GM12874 (cell line): ENCODE results near the gene MED25.
A peak's percentile ranks its signal among the peaks of the same experiment; 100 is the strongest.

ENCODE experiments used
- TF ChIP-seq, protein P1 (sequence below): IDR thresholded peaks from 2 replicates; pipeline ENCODE4 v1.5.1; 2011; ENCODE audit warnings: low read depth, mild to moderate bottlenecking, control low read depth, low read length, moderate library complexity; ENCODE audit not compliant: insufficient read depth

Gene MED25

DNA sequence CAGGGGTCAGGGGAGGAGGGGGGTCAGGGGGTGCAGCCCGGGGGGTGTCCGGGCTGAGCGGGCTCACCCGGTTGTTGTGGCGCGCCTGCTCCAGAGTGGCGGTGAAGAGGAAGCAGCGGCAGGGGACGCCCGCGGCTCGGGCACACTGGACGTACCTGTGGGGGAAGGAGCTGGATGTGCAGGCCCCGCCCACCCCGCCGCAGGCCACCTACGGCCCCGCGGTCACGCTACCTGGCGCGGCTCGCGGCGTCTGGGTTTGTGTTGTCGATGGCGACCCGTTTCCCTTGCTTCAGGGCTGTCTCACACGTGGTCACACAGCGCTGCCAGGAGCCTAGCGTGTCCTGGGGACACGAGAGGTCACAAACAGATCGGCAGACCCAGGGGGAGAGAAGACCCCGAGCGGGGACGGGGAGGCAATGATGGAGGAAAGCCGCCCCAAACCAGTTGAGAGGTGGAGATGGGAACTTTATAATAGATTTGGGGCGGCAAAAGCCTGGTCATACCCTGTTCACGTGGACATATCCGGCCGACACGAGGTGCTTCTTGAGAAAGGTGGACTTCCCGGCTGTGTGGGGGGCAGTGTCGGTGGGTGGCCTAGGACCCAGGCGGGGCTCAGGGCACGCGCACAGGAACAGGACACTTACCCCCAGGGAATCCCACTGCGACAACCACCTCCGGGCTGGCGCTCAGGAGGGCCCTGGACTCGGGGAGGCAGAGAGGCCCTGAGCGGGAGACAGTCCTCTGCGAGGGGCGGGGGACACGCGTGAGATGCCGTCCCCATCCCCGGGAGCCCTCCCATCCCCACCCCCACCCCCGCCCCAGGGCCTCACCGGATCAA, 43.7 kb downstream of the MED25 start:
- TF ChIP-seq, protein P1, sequence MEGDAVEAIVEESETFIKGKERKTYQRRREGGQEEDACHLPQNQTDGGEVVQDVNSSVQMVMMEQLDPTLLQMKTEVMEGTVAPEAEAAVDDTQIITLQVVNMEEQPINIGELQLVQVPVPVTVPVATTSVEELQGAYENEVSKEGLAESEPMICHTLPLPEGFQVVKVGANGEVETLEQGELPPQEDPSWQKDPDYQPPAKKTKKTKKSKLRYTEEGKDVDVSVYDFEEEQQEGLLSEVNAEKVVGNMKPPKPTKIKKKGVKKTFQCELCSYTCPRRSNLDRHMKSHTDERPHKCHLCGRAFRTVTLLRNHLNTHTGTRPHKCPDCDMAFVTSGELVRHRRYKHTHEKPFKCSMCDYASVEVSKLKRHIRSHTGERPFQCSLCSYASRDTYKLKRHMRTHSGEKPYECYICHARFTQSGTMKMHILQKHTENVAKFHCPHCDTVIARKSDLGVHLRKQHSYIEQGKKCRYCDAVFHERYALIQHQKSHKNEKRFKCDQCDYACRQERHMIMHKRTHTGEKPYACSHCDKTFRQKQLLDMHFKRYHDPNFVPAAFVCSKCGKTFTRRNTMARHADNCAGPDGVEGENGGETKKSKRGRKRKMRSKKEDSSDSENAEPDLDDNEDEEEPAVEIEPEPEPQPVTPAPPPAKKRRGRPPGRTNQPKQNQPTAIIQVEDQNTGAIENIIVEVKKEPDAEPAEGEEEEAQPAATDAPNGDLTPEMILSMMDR = no peak

DNA sequence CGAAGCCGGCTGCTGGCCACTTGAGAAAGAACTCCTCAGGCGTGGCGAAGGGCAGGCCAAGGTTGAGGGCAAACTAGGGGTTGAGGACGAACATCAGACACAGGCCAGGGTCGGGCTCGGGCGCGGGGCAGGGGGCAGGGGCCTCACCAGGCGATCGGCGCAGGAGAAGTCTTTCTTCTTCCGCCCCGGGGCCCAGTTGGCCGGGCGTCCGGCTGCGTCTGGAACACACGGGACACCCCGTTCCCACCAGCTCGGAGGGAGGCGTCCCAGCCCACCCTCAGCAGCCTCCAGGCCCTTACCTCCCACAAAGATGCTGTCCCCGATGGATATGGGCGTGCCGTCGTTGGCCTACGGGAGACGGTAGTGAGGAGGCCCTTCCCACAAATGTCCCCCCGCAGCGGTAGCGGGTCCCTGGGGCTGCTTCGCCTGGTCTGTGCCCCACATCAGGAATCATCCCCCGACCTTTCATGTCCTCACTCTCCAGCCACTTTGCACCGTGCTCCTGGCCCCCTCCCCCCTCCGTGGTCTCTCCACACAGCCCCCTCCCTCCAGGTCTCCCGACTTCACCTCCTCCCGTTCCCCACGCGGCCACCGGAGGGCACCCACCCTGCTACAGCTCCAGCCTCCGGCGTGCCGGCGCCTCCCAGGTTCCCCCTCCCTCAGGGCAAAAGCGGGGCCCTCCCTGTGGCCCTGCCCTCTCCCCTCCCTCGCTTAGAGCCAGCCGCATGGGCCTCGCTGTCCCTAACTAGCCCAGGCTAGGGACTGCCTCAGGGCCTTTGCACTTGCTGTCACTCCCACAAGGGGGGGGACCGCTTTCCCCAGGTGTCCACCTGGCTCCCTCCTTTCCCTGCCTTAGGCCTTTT, 44.5 kb downstream of the MED25 start:
- TF ChIP-seq, protein P1 = peak; percentile 35; the same call in 1 of the 2 replicates

DNA sequence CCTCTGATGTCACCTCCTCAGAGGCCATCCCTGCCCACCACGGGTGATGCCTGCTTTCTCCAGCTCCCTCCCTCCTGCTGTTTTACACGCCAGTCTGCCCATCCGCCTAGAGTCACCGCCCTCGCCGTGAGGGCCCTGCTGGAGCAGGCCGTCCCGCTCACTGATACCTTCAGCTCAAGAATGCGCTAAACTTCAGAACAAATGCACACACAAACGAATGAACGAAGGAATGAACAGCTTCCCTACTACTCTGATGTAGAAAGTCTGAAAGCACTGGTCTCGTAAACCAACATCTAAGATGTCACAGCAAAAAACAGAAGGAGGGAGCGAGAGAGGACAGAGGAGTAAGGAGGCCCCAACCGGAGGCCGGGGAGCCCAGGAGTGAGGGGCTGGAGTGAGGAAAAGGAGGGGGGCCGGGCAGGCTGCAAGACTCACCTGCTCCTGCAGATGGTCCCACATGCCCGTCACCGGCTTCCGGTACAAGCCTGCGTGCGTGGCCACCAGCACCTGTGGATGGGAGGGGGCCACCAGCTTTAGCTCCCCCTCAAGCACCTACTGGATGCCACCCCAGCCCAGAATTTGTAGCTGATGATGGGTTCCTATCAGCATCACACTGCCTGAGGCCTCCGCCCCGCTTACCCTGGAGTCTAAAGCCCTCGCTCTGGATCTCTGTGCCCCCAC, 45.3 kb downstream of the MED25 start:
- TF ChIP-seq, protein P1 = no peak

DNA sequence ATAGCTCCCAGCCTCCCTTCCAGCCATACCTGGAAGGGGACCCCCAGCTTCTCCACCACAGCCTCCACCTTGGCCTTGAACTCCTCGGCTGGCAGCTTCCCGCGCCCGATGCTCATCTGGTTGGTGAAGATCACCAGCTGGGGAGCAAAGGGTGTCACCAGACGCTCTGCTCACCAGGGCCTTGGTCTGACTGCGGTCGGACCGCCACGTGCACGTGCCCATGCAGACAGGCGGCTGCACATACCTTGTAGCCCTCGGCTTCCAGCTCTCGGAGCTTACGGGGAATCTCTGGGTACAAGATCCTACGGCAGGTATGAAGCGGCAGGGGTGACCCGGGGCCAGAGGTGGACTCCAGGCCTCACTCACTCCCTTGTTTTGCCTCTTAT, 45.8 kb downstream of the MED25 start:
- TF ChIP-seq, protein P1 = no peak

DNA sequence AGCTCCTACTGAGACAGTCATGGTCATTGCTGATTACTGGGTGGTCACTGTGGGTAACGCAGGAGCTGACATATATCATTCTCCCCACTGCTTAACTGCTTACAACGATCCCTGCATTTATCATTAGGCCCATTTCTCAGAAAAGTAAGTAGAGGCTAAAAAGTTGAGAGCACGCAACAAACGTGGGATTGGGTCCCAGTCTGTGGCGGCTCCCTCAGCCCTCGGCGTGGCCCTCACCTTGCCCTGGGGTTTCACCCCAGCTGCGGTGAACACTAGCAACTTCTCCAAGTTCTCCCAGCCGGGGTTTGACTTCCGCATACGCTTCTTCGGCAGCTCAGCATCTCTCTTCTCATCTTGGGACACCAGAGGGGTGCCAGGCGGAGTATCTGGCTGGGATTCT, 46.8 kb downstream of the MED25 start:
- TF ChIP-seq, protein P1 = no peak

DNA sequence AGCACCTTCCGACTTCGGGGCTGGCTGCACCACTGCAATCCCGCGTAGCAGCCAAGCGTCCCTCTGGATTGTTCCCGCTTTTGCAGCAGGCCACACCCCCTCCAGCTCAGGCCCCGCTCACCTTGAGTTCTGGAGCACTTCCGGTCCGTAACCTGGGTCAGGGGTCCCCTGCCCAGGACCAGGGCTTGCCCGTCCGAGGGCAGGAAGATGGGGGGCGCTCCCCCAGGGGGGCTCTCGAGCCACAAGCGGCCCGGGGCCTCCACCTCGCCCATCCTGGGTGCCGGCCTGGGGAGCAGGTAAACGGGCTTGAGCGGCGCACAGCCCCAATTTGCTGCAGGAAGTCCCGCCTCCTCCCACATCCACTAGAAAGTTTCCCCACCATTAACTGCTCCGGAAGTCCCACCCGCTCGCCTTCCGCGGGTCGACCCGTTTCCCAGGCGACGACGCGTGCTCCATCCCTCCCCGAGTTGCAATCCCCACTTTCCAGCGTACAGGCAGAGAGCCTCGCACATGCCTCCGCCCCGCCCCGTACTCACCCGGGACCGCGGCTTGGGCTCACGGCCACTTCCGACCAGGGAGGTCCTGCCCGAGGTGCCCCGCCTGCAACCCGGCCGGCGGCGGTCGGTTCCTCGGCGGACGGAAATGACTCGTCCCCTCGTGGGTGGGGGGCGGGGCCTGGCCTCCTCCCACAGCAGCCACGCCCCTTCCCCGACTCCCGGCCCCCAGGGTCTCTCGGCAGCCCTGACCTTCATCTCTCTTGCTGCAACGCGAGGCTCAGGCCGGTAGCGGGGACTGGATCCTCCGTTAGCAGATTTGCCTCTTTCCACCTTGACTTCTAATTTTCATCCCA, 49.1 kb downstream of the MED25 start, which contains the start of gene PNKP:
Gene PNKP (minus strand): TSS at position 644 of the 850 bp plus-strand sequence. CDS start 372 bp downstream, at position 272.
- TF ChIP-seq, protein P1 = no peak
